OCI-LY1 (cell line): ENCODE measurements around the gene JCAD.

ENCODE experiments used
- H2AFZ ChIP-seq: fragments of 200-600 bp; sonication (generic), shearing (Covaris generic); 2 replicates; pipeline ENCODE4 v1.6.0; 2014; ENCODE audit warnings: antibody characterized with exemption, mild to moderate bottlenecking, low read length
- H3F3A ChIP-seq: fragments of 200-600 bp; sonication (generic), shearing (Covaris generic); 2 replicates; pipeline ENCODE4 v1.6.0; 2014; ENCODE audit warnings: mild to moderate bottlenecking, antibody characterized with exemption, low read length, moderate library complexity; ENCODE audit not compliant: insufficient read depth
- H3K27ac ChIP-seq: fragments of 200-600 bp; sonication (generic); 2 replicates; pipeline ENCODE4 v1.5.1; 2014; ENCODE audit warnings: low read length, mixed run types, mild to moderate bottlenecking, low read depth; ENCODE audit not compliant: poor library complexity, severe bottlenecking
- H3K27me3 ChIP-seq: fragments of 200-600 bp; sonication (generic); 2 replicates; pipeline ENCODE4 v1.6.0; 2014; ENCODE audit warnings: antibody characterized with exemption, mild to moderate bottlenecking, low read length, moderate library complexity; ENCODE audit not compliant: insufficient read depth
- H3K36me3 ChIP-seq: fragments of 200-600 bp; sonication (generic); 2 replicates; pipeline ENCODE4 v1.6.1; 2014; ENCODE audit warnings: mild to moderate bottlenecking, antibody characterized with exemption, low read length, moderate library complexity, mixed read lengths; ENCODE audit not compliant: insufficient read depth
- H3K4me1 ChIP-seq: fragments of 200-600 bp; sonication (generic); 2 replicates; pipeline ENCODE4 v1.5.1; 2014; ENCODE audit warnings: mild to moderate bottlenecking, low read length, moderate library complexity; ENCODE audit not compliant: insufficient read depth, severe bottlenecking
- H3K4me2 ChIP-seq: fragments of 200-600 bp; sonication (generic), shearing (Covaris generic); 2 replicates; pipeline ENCODE4 v1.6.1; 2014; ENCODE audit warnings: low read length
- H3K4me3 ChIP-seq: fragments of 200-600 bp; sonication (generic); 2 replicates; pipeline ENCODE4 v1.5.1; 2014; ENCODE audit warnings: low read length, low read depth, mild to moderate bottlenecking, mixed read lengths; ENCODE audit not compliant: poor library complexity, severe bottlenecking
- H3K79me2 ChIP-seq: fragments of 200-600 bp; shearing (Covaris generic); 2 replicates; pipeline ENCODE4 v1.6.1; 2016; ENCODE audit warnings: mixed run types, low read length, mixed read lengths; ENCODE audit not compliant: insufficient read depth
- H3K9ac ChIP-seq: fragments of 200-600 bp; sonication (generic), shearing (Covaris generic); 2 replicates; pipeline ENCODE4 v1.6.1; 2014; ENCODE audit warnings: mild to moderate bottlenecking, low read length, mixed read lengths
- H3K9me2 ChIP-seq: fragments of 200-600 bp; sonication (generic), shearing (Covaris generic); 2 replicates; pipeline ENCODE4 v1.6.1; 2014; ENCODE audit warnings: low read depth, mild to moderate bottlenecking, low read length, mixed read lengths
- H3K9me3 ChIP-seq: fragments of 200-600 bp; shearing (Covaris generic); 2 replicates; pipeline ENCODE4 v1.6.1; 2014; ENCODE audit warnings: low read length, mixed read lengths
- H4K20me1 ChIP-seq: fragments of 200-600 bp; sonication (generic), shearing (Covaris generic); 2 replicates; pipeline ENCODE4 v1.6.0; 2016; ENCODE audit warnings: mild to moderate bottlenecking, low read length; ENCODE audit not compliant: insufficient read depth
- EZH2 ChIP-seq: fragments of 200-600 bp; sonication (generic), shearing (Covaris generic); IDR thresholded peaks from 2 replicates; pipeline ENCODE4 v1.8.0; 2017; ENCODE audit warnings: borderline replicate concordance, mixed run types, mild to moderate bottlenecking, antibody characterized with exemption, low read length, moderate library complexity, mixed read lengths
- TF ChIP-seq, protein P1 (sequence below): fragments of 200-600 bp; sonication (generic), shearing (Covaris generic); IDR thresholded peaks from 2 replicates; pipeline ENCODE4 v1.5.1; 2017; ENCODE audit warnings: mild to moderate bottlenecking, antibody characterized with exemption, low read length, moderate library complexity, mixed read lengths

JCAD gene

DNA sequence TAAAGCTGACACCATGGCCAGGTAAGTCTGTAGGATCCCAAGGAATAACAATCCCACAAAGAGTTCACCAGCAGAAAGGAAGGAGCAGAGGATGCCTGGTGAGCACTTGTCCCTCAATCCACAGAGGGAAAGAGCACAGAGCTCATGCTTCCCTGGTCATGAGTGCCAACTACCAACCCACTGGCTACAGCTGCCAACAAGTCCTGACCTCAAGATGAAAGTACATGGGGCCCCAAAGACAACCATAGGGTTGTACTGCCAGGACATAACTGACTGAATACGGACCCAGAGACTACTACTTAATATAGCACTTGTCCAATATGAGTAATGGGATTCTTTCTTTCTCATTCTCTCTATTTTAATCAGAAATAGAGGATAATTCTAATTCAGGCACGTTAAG is 83.3 kb downstream of the JCAD start:
- no peaks in the 10 kb centered on the region for H3K27me3 ChIP-seq
- H3K4me1 ChIP-seq: no peaks in the 10 kb centered on the region
- TF ChIP-seq, protein P1, sequence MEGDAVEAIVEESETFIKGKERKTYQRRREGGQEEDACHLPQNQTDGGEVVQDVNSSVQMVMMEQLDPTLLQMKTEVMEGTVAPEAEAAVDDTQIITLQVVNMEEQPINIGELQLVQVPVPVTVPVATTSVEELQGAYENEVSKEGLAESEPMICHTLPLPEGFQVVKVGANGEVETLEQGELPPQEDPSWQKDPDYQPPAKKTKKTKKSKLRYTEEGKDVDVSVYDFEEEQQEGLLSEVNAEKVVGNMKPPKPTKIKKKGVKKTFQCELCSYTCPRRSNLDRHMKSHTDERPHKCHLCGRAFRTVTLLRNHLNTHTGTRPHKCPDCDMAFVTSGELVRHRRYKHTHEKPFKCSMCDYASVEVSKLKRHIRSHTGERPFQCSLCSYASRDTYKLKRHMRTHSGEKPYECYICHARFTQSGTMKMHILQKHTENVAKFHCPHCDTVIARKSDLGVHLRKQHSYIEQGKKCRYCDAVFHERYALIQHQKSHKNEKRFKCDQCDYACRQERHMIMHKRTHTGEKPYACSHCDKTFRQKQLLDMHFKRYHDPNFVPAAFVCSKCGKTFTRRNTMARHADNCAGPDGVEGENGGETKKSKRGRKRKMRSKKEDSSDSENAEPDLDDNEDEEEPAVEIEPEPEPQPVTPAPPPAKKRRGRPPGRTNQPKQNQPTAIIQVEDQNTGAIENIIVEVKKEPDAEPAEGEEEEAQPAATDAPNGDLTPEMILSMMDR: no peak
- TF ChIP-seq EZH2: no peak
- no peak overlapping the region for H3K27ac ChIP-seq
- no peak overlapping the region for H3K9ac ChIP-seq
- H3K9me3 ChIP-seq: no peaks in the 10 kb centered on the region
- H4K20me1 ChIP-seq: no peaks in the 10 kb centered on the region
- no peaks in the 10 kb centered on the region for H3K9me2 ChIP-seq
- no peaks in the 10 kb centered on the region for H3K36me3 ChIP-seq
- H3F3A ChIP-seq: no peaks in the 10 kb centered on the region
- H3K4me3 ChIP-seq: no peak overlapping the region
- no peaks in the 10 kb centered on the region for H3K79me2 ChIP-seq
- no peak overlapping the region for H2AFZ ChIP-seq
- H3K4me2 ChIP-seq: no peak overlapping the region

DNA sequence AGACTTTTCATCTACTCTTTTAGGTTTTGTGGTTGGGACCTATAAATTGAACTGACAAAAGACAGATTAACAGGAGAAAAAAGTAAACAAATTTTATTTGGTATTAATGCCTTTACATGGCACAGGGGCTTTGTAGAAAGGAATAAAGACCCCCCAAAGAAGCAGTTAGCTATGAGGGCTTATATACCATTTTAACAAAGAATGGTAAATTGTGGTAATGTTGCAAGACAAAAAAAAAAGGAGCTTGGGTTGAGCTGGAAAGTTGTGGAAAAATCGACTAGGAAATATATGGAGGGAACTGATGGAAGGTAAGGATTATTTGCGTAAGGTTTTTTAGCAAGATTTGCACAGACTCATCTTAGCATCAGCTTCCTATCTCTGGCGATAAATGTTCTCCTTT is 84.6 kb downstream of the JCAD start:
- Histone ChIP-seq H3K4me3 (no peak overlapping the region), H3K9ac (no peak overlapping the region), H3K4me1 (no peaks in the 10 kb centered on the region), H3F3A (no peaks in the 10 kb centered on the region), H3K9me2 (no peaks in the 10 kb centered on the region), H3K27me3 (no peaks in the 10 kb centered on the region), H4K20me1 (no peaks in the 10 kb centered on the region), H3K36me3 (no peaks in the 10 kb centered on the region), H3K79me2 (no peaks in the 10 kb centered on the region), H3K9me3 (no peaks in the 10 kb centered on the region), H3K27ac (no peak overlapping the region), H3K4me2 (no peak overlapping the region), H2AFZ (no peak overlapping the region)
- TF ChIP-seq, protein P1: no peak
- TF ChIP-seq EZH2: no peak

DNA sequence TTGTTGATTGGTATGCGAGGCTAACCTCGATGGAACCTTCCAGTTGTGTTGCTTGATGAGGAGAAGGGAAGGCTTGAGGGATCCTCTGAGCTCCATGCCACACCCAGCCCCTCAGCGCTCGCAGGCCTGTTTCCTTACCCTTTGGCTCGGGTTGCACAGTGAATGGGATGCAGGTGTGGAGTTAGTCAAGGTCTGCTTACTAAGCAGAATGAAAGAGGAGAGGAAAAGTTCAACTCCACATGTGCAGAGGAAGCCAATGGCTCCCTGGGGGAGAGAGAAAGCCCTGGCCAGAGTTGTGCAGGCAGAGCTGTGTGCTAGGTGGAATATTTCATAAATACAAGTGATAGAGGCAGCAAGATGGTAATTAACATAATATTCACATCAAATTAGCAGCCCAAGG is 85.5 kb downstream of the JCAD start:
- TF ChIP-seq EZH2: no peak
- TF ChIP-seq, protein P1: no peak
- Histone ChIP-seq H3K27me3 (no peaks in the 10 kb centered on the region), H3K4me2 (no peak overlapping the region)

More for the DNA sequence above, 85.5 kb downstream of the JCAD start:
- Histone ChIP-seq H3K4me3 (no peak overlapping the region), H3K9me3 (no peaks in the 10 kb centered on the region), H2AFZ (no peak overlapping the region), H3F3A (no peaks in the 10 kb centered on the region), H3K4me1 (no peaks in the 10 kb centered on the region), H3K36me3 (no peaks in the 10 kb centered on the region), H3K9ac (no peak overlapping the region), H3K79me2 (no peaks in the 10 kb centered on the region), H3K9me2 (no peaks in the 10 kb centered on the region), H4K20me1 (no peaks in the 10 kb centered on the region), H3K27ac (no peak overlapping the region)
